ENCODE measurements around the gene OGFOD2. TPM values are rescaled to one million over a fixed set of nuclear protein-coding genes. Genes with fewer than 3 reads are reported as not detected.

OGFOD2 gene
- total RNA-seq, 3 donors from 2014 or later, result 9.0 to 16.5 (median 12.1) TPM

DNA sequence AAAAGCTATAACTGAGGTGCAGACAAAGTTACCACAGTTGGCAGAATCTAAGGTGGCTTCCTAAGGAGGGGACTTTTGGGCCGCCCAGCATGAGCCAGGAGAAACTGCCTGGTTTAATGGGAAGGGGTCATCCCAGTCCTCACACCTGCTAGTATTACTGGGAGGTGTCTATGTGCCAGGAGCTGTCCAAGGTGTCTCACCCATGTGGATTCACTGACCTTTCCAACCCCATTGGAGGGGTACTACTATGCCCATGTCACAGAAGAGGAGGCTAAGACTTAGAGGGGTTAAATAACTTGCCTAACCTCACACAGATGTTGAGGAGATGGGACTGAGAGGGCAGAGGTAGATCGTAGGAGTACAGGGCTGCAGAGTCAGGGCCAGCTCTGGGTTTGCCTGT, 19.0 kb upstream of the OGFOD2 start:
- Histone ChIP-seq H3K9me3 (no peaks in the 10 kb centered on the region), H3K27me3 (no peaks in the 10 kb centered on the region), H3K4me1 (no peaks in the 10 kb centered on the region), H3K27ac (no peak overlapping the region), H3K4me3 (no peak overlapping the region), H3K36me3 (no peaks in the 10 kb centered on the region)
- TF ChIP-seq POLR2AphosphoS5 (IDR thresholded peaks at IDR 0.05), result no peak
- TF ChIP-seq, protein P1, sequence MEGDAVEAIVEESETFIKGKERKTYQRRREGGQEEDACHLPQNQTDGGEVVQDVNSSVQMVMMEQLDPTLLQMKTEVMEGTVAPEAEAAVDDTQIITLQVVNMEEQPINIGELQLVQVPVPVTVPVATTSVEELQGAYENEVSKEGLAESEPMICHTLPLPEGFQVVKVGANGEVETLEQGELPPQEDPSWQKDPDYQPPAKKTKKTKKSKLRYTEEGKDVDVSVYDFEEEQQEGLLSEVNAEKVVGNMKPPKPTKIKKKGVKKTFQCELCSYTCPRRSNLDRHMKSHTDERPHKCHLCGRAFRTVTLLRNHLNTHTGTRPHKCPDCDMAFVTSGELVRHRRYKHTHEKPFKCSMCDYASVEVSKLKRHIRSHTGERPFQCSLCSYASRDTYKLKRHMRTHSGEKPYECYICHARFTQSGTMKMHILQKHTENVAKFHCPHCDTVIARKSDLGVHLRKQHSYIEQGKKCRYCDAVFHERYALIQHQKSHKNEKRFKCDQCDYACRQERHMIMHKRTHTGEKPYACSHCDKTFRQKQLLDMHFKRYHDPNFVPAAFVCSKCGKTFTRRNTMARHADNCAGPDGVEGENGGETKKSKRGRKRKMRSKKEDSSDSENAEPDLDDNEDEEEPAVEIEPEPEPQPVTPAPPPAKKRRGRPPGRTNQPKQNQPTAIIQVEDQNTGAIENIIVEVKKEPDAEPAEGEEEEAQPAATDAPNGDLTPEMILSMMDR (IDR thresholded peaks at IDR 0.05), result no peak
- TF ChIP-seq POLR2A (IDR thresholded peaks at IDR 0.05), result no peak
- no peak for DNase-seq (ENCODE audit: low spot score in 2 of 2)
- intact Hi-C loops (cut with DNase I; ENCODE audit: low total_unique reads), result loop anchor here (10.0 kb wide), 1 partner anchor 161 kb away; no protein-coding TSS in a partner anchor

DNA sequence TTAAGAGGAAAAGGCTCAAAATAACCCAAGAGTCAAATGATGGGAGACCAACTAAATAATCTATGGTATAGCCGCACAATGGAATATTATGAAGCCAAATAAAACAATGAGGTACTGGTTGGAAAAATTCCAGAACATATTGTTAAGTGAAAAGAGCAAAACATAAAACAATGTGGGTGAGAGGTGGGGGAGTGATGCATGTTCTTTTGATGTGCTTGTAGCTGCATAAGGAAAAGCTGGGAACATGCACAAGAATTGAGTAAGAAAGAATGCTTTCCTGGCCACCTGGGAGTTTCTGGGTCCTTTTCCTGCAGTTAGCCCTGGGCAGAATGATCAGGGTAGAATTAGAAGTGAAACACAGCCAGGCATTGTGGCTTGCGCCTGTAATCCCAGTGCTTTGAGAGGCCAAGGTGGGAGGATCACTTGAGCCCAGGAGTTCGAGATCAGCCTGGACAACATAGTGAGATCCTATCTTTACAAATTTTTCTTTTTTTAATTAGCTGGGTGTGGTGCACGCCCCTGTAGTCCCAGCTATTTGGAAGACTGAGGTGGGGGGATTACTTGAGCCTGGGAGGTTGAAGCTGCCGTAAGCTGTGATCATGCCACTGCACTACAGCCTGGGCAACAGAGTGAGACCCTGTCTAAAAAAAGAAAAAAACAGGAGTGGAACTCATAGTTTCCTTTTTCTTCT, 16.7 kb upstream of the OGFOD2 start:
- no peaks in the 10 kb centered on the region for H3K27me3 ChIP-seq
- intact Hi-C loops (cut with DNase I; ENCODE audit: low total_unique reads), result loop anchor here (10.0 kb wide), 1 partner anchor 164 kb away; no protein-coding TSS in a partner anchor

DNA sequence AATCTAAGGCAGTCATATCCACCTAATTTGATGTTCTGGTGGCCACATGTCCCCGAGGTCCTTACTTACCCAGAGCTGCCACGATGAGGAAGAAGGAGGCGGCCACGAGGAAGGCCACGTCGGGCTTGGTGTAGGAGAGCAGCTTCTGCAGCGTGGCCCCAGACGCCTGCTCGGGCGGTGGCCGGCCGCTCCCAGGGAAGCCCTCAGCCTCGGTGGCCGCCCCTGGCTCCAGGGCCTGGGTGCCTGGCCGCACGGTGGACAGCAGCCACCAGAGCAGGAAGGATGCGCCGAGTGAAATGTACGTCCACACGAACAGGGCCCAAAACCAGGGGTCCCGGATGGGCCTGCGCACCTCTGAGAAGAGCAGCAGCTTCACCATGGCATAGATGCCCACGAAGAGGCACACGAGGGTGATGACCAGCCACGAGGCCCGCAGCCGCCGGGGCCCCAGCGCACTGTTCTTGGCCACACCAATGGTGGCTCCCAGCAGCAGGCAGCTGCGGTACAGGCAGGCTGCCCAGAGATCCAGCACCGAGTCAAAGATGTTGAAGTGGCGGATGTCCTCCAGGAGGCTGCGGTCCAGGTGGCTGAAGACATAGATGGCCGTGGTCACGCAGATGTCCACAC, 15.4 kb upstream of the OGFOD2 start:
- Histone ChIP-seq H3K4me1 (peaks cover 5 to 10% of the 10 kb centered on the region in 2 donors), H3K9me3 (no peaks in the 10 kb centered on the region), H3K36me3 (no peaks in the 10 kb centered on the region), H3K27ac (no peak overlapping the region), H3K4me3 (no peak overlapping the region), H3K27me3 (no peaks in the 10 kb centered on the region)
- DNase-seq (ENCODE audit: low spot score in 2 of 2), result no peak
- no peak for TF ChIP-seq POLR2A (IDR thresholded peaks at IDR 0.05)
- no peak for TF ChIP-seq POLR2AphosphoS5 (IDR thresholded peaks at IDR 0.05)
- TF ChIP-seq, protein P1 (IDR thresholded peaks at IDR 0.05), result no peak
- intact Hi-C loops (cut with DNase I; ENCODE audit: low total_unique reads), result loop anchor here (10.0 kb wide), 2 partner anchors 85 to 165 kb away; no protein-coding TSS in a partner anchor

More for the DNA sequence above, 16.7 kb upstream of the OGFOD2 start:
- no peak for DNase-seq (ENCODE audit: low spot score in 2 of 2)
- Histone ChIP-seq H3K27ac (no peak overlapping the region), H3K36me3 (no peaks in the 10 kb centered on the region), H3K4me3 (no peak overlapping the region), H3K4me1 (peaks cover 0 to under 1% of the 10 kb centered on the region in 2 donors), H3K9me3 (no peaks in the 10 kb centered on the region)
- TF ChIP-seq POLR2A (IDR thresholded peaks at IDR 0.05) (no peak), POLR2AphosphoS5 (IDR thresholded peaks at IDR 0.05) (no peak)
- TF ChIP-seq, protein P1 (IDR thresholded peaks at IDR 0.05), result no peak

DNA sequence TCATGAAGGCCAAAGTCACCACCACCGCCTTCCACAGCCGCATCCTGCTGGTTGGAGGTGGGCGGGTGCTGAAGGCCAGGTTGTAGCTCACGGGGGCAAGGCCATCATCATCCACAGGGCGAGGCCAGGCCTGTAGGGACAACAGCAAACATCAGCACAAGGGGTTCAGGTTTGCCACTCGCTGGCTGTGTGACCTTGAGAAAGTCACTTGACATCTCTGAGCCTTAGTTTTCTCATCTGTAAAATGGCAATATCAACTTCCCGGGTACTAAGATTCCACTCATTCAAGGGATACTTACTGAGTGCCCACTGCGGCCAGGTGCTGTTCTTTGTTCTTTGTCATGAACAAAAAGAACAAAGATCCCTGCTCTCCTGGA, 14.9 kb upstream of the OGFOD2 start:
- H3K9me3 ChIP-seq, result no peaks in the 10 kb centered on the region
- no peak overlapping the region for H3K27ac ChIP-seq
- no peak for TF ChIP-seq POLR2AphosphoS5 (IDR thresholded peaks at IDR 0.05)
- TF ChIP-seq, protein P1 (IDR thresholded peaks at IDR 0.05), result no peak
- TF ChIP-seq POLR2A (IDR thresholded peaks at IDR 0.05), result no peak
- peaks cover 5 to 13% of the 10 kb centered on the region in 2 donors for H3K4me1 ChIP-seq
- no peak overlapping the region for H3K4me3 ChIP-seq
- intact Hi-C loops (cut with DNase I; ENCODE audit: low total_unique reads), result loop anchor here (10.0 kb wide), 1 partner anchor 85 kb away; no protein-coding TSS in a partner anchor
- H3K27me3 ChIP-seq, result no peaks in the 10 kb centered on the region
- no peak for DNase-seq (ENCODE audit: low spot score in 2 of 2)
- no peaks in the 10 kb centered on the region for H3K36me3 ChIP-seq
